ENCODE measurements around the gene PRSS21. TPM values are rescaled to one million over a fixed set of nuclear protein-coding genes. Genes with fewer than 3 reads are reported as not detected.
A peak's percentile ranks its signal among the peaks of the same experiment; 100 is the strongest.

The PRSS21 gene
- total RNA-seq, 4 donors from 2014 or later: 1.6 to 1.9 TPM; not detected in 2

GRCh38 chr16:2855536-2855935 lies 38.5 kb downstream of the PRSS21 start:
- no peaks in the 10 kb centered on the region for H3K36me3 ChIP-seq
- no peak overlapping the region for H3K4me3 ChIP-seq
- intact Hi-C loops (cut with DNase I; ENCODE audit: low total_unique reads) (no loop called here), in situ Hi-C loops (cut with MboI; ENCODE audit: low pct_ligation_motif_present in 1 of 4, low pct_unique_long_range_greater_than_20kb in 1 of 4, low sequenced_read_pairs in 3 of 4) (no loop called here)
- WGBS, 2 donors (ENCODE audit: low coverage in 1 of 2): 71% methylated on average over 6 of the region's 6 CpGs; no CpG with 5 or more reads in 1 of the 2 donors
- peaks cover 0 to 18% (median 7%) of the 10 kb centered on the region in 4 donors for H3K4me1 ChIP-seq
- no peak overlapping the region for H3K27ac ChIP-seq
- TF ChIP-seq CTCF (IDR thresholded peaks at IDR 0.05) (no peak), EP300 (IDR thresholded peaks at IDR 0.05; ENCODE audit: low read depth) (no peak), POLR2AphosphoS5 (IDR thresholded peaks at IDR 0.05) (no peak), POLR2A (IDR thresholded peaks at IDR 0.05) (no peak)
- peaks cover 62% of the 10 kb centered on the region for H3K27me3 ChIP-seq
- H3K9me3 ChIP-seq: peaks cover 6% of the 10 kb centered on the region in 2 donors
- no peak for DNase-seq

DNA sequence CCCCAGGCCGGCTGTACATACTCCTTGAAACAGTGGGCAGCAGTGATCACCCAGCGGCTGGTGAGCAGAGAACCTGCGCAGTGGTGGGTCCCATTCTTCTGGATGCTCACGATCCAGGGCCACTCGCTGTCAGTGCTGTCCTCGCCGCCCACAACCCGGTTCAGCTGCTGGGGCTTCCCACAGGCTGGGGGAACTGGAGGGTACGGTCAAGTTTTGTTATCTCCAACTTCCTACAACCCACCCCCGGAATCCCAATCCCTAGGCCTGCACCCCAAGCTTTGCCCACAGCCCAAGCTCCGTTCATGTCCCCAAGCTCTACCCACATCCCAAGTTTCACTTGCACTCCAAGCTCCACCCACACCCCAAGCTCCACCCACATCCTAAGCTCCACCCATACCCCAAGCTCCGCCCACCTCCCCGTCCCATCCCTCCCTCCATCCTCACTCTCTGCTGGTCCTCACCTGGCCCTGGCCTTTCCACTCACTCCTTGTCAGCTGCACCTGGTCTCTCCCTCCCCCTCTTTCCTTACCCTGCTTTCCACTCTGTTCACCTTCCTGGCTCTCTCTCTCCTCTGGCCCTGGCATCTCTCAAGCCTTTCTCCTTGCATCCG lies 39.1 kb downstream of the PRSS21 start:
- no peak for TF ChIP-seq EP300 (IDR thresholded peaks at IDR 0.05; ENCODE audit: low read depth)
- TF ChIP-seq POLR2A (IDR thresholded peaks at IDR 0.05): no peak
- TF ChIP-seq CTCF (IDR thresholded peaks at IDR 0.05): no peak
- TF ChIP-seq POLR2AphosphoS5 (IDR thresholded peaks at IDR 0.05): no peak
- H3K9me3 ChIP-seq: peaks cover 6 to 11% of the 10 kb centered on the region in 2 donors
- intact Hi-C loops (cut with DNase I; ENCODE audit: low total_unique reads): no loop called here

GRCh38 chr16:2856686-2857450 lies 39.8 kb downstream of the PRSS21 start:
- Histone ChIP-seq H3K4me3 (no peak overlapping the region), H3K27ac (no peak overlapping the region), H3K9me3 (peaks cover 6 to 11% of the 10 kb centered on the region in 2 donors), H3K27me3 (peaks cover 50% of the 10 kb centered on the region), H3K36me3 (no peaks in the 10 kb centered on the region), H3K4me1 (peaks cover 0 to 18% (median 7%) of the 10 kb centered on the region in 4 donors)
- no peak for DNase-seq
- in situ Hi-C loops (cut with MboI; ENCODE audit: low pct_ligation_motif_present in 1 of 4, low pct_unique_long_range_greater_than_20kb in 1 of 4, low sequenced_read_pairs in 3 of 4) (no loop called here), intact Hi-C loops (cut with DNase I; ENCODE audit: low total_unique reads) (no loop called here)
- 84 to 100% methylated on average over 1 to 22 of the region's 24 CpGs for WGBS, 2 donors (ENCODE audit: low coverage in 1 of 2)
- no peak for TF ChIP-seq CTCF (IDR thresholded peaks at IDR 0.05)
- no peak for TF ChIP-seq POLR2AphosphoS5 (IDR thresholded peaks at IDR 0.05)
- no peak for TF ChIP-seq EP300 (IDR thresholded peaks at IDR 0.05; ENCODE audit: low read depth)
- no peak for TF ChIP-seq POLR2A (IDR thresholded peaks at IDR 0.05)

More for the DNA sequence above, 39.1 kb downstream of the PRSS21 start:
- Histone ChIP-seq H3K27me3 (peaks cover 56% of the 10 kb centered on the region), H3K4me1 (peaks cover 0 to 18% (median 7%) of the 10 kb centered on the region in 4 donors), H3K27ac (no peak overlapping the region), H3K4me3 (no peak overlapping the region), H3K36me3 (no peaks in the 10 kb centered on the region)
- WGBS, 2 donors (ENCODE audit: low coverage in 1 of 2): 76 to 88% methylated on average over 5 to 14 of the region's 14 CpGs
- in situ Hi-C loops (cut with MboI; ENCODE audit: low pct_ligation_motif_present in 1 of 4, low pct_unique_long_range_greater_than_20kb in 1 of 4, low sequenced_read_pairs in 3 of 4): no loop called here
- DNase-seq: peak; percentile 32

- TF ChIP-seq EP300 (IDR thresholded peaks at IDR 0.05; ENCODE audit: low read depth): no peak
- no peak for TF ChIP-seq CTCF (IDR thresholded peaks at IDR 0.05)
- TF ChIP-seq POLR2AphosphoS5 (IDR thresholded peaks at IDR 0.05): no peak
- no peak for TF ChIP-seq POLR2A (IDR thresholded peaks at IDR 0.05)
- peak; percentile 75 for DNase-seq
- in situ Hi-C loops (cut with MboI; ENCODE audit: low pct_ligation_motif_present in 1 of 4, low pct_unique_long_range_greater_than_20kb in 1 of 4, low sequenced_read_pairs in 3 of 4) (no loop called here), intact Hi-C loops (cut with DNase I; ENCODE audit: low total_unique reads) (no loop called here)
- Histone ChIP-seq H3K27me3 (peaks cover 43% of the 10 kb centered on the region), H3K4me1 (peaks cover 0 to 18% (median 7%) of the 10 kb centered on the region in 4 donors), H3K4me3 (peak within 1 kb of the TSS in 3 of 4 donors; percentile 15 to 38 (median 15)), H3K36me3 (no peaks in the 10 kb centered on the region), H3K27ac (peak within 1 kb of the TSS; percentile 38 to 54 (median 49)), H3K9me3 (peaks cover 6 to 11% of the 10 kb centered on the region in 2 donors)
- WGBS, 2 donors (ENCODE audit: low coverage in 1 of 2): 5 to 19% methylated on average over 12 to 41 of the region's 42 CpGs
These were observed 40.6 kb downstream of the PRSS21 start, which contains the start of gene PRSS22 for GRCh38 chr16:2857451-2858244. PRSS22 (minus strand) TSS chr16:2858170; CDS start chr16:2858104, 66 bp downstream.
